Common myeloid progenitor, CD34-positive (primary cell): ENCODE data around the gene SNX1.

Experiments
- CTCF ChIA-PET: fragments of 350-600 bp; sonication (Branson Sonifier 250); formaldehyde crosslinking; loops from one replicate; lab custom pipeline; 2021; ENCODE audit warnings: antibody characterized with exemption; lab: Charles Lee
- POLR2A ChIA-PET: fragments of 350-600 bp; sonication (Branson Sonifier 250); formaldehyde crosslinking; loops from one replicate; lab custom pipeline; 2021; ENCODE audit warnings: antibody characterized with exemption; lab: Charles Lee
- DNase-seq, 3 donors: peaks; one replicate each; pipeline versions ENCODE4 v3.0.0 to v3.0.0-alpha.2; 2013
- H3K27ac ChIP-seq, 2 experiments: 1 replicate in 1 of 2; 2 replicates in 1 of 2; pipeline ENCODE4 v1.7.0; 2013; ENCODE audit warnings: inconsistent platforms in 2 of 2, low read length in 2 of 2, mild to moderate bottlenecking in 2 of 2, low read depth in 1 of 2, moderate library complexity in 1 of 2; ENCODE audit not compliant: severe bottlenecking in 2 of 2, insufficient read depth in 1 of 2, poor library complexity in 1 of 2
- H3K27me3 ChIP-seq, 5 experiments: replicated peaks in 2 of 5; 1 replicate in 3 of 5; 2 replicates in 2 of 5; pipeline versions ENCODE4 v1.6.1 to v1.7.0; 2013; ENCODE audit warnings: low read length in 4 of 5, mild to moderate bottlenecking in 2 of 5, moderate library complexity in 2 of 5, inconsistent platforms in 1 of 5; ENCODE audit not compliant: insufficient read depth in 5 of 5, control insufficient read depth in 4 of 5
- H3K36me3 ChIP-seq, 4 experiments: 1 replicate in 2 of 4; 2 replicates in 2 of 4; pipeline versions ENCODE4 v1.6.1 to v1.7.0; 2013; ENCODE audit warnings: low read length in 3 of 4, control low read depth in 1 of 4, mild to moderate bottlenecking in 1 of 4; ENCODE audit not compliant: control insufficient read depth in 4 of 4, insufficient read depth in 4 of 4
- H3K4me1 ChIP-seq, 4 experiments: 1 replicate in 3 of 4; 2 replicates in 1 of 4; pipeline versions ENCODE4 v1.6.1 to v1.7.1; 2013; ENCODE audit warnings: low read length in 3 of 4, mild to moderate bottlenecking in 3 of 4, control low read depth in 1 of 4, inconsistent platforms in 1 of 4, moderate library complexity in 1 of 4; ENCODE audit not compliant: control insufficient read depth in 4 of 4, insufficient read depth in 4 of 4; ENCODE audit errors: control extremely low read depth in 1 of 4
- H3K4me3 ChIP-seq, 7 experiments: 1 replicate in 4 of 7; 2 replicates in 3 of 7; pipeline versions ENCODE4 v1.5.1 to v1.7.0; 2013; ENCODE audit warnings: mild to moderate bottlenecking in 7 of 7, low read length in 6 of 7, moderate library complexity in 6 of 7, inconsistent platforms in 2 of 7, low read depth in 2 of 7, control low read depth in 1 of 7; ENCODE audit not compliant: insufficient read depth in 4 of 7, control insufficient read depth in 1 of 7; ENCODE audit errors: extremely low read depth in 1 of 7
- H3K9me3 ChIP-seq, 5 experiments: 1 replicate in 4 of 5; 2 replicates in 1 of 5; pipeline versions ENCODE4 v1.6.1 to v1.7.1; 2013; ENCODE audit warnings: low read length in 4 of 5, mild to moderate bottlenecking in 2 of 5, inconsistent platforms in 1 of 5, low read depth in 1 of 5, moderate library complexity in 1 of 5; ENCODE audit not compliant: control insufficient read depth in 4 of 5, insufficient read depth in 2 of 5; ENCODE audit errors: control extremely low read depth in 1 of 5
- WGBS: methylation state at CpG from one replicate; pipeline ENCODE4 v1.1.5; 2013; ENCODE audit not compliant: insufficient coverage; 5-methylcytosine and 5-hydroxymethylcytosine counted together

The SNX1 gene

GRCh38 chr15:64093627-64094417, 2.0 kb upstream of the SNX1 start, which contains the start of gene CIAO2A:
Gene CIAO2A, minus strand, starts transcription at chr15:64093838. Its CDS starts 70 bp downstream, at chr15:64093768.
- Histone ChIP-seq H3K27ac (peak within 1 kb of the TSS; percentile 86 to 93), H3K36me3 (peaks cover 0 to 7% (median 0%) of the 10 kb centered on the region in 4 experiments), H3K4me3 (peak within 1 kb of the TSS; percentile 87 to 98 (median 95)), H3K9me3 (no peaks in the 10 kb centered on the region), H3K27me3 (no peaks in the 10 kb centered on the region), H3K4me1 (peaks cover 32 to 78% (median 58%) of the 10 kb centered on the region in 4 experiments)
- CTCF ChIA-PET = interaction anchor here (1.2 to 2.1 kb wide), 3 partner anchors 11 to 59 kb away, joined by 3 to 6 read pairs (median 4); no protein-coding TSS in a partner anchor
- POLR2A ChIA-PET = interaction anchor here (0.8 kb wide), 1 partner anchor 488 kb away, joined by 4 read pairs; no protein-coding TSS in a partner anchor
- peak; percentile 99 for DNase-seq
- WGBS = under 1% methylated on average over 32 of the region's 41 CpGs

GRCh38 chr15:64095431-64095794, 369 bp upstream of the SNX1 start:
- CTCF ChIA-PET = interaction anchor here (0.8 to 1.5 kb wide), 2 partner anchors 16 to 58 kb away, joined by 3 read pairs; no protein-coding TSS in a partner anchor

GRCh38 chr15:64096668-64097384, 1.0 kb downstream of the SNX1 start:
- ChIA-PET POLR2A (interaction anchor here (1.5 kb wide), 1 partner anchor 57 kb away, joined by 6 read pairs; no protein-coding TSS in a partner anchor), CTCF (interaction anchor here (1.0 to 1.9 kb wide), 3 partner anchors 14 to 284 kb away, joined by 3 to 5 read pairs (median 5); no protein-coding TSS in a partner anchor)
- H3K27ac ChIP-seq = peak overlapping the region; percentile 72 to 89
- no peaks in the 10 kb centered on the region for H3K9me3 ChIP-seq
- H3K4me1 ChIP-seq = peaks cover 39 to 63% (median 54%) of the 10 kb centered on the region in 4 experiments
- peak overlapping the region; percentile 86 to 97 (median 94) for H3K4me3 ChIP-seq
- DNase-seq = peak; percentile 44 to 61 (median 46)
- WGBS = 19% methylated on average over 8 of the region's 16 CpGs
- H3K36me3 ChIP-seq = no peaks in the 10 kb centered on the region
- no peaks in the 10 kb centered on the region for H3K27me3 ChIP-seq

More at GRCh38 chr15:64095431-64095794, 369 bp upstream of the SNX1 start:
- Histone ChIP-seq H3K27me3 (no peaks in the 10 kb centered on the region), H3K36me3 (no peaks in the 10 kb centered on the region), H3K9me3 (no peaks in the 10 kb centered on the region), H3K27ac (peak overlapping the region in 1 of 2 experiments; percentile 89), H3K4me1 (peaks cover 31 to 64% (median 57%) of the 10 kb centered on the region in 4 experiments), H3K4me3 (peak overlapping the region in 5 of 7 experiments; percentile 70 to 97 (median 94))
- POLR2A ChIA-PET = interaction anchor here (1.5 kb wide), 1 partner anchor 58 kb away, joined by 6 read pairs; no protein-coding TSS in a partner anchor
- no peak for DNase-seq
- 0% methylated on average over 1 of the region's 4 CpGs for WGBS

GRCh38 chr15:64099379-64099778, 3.6 kb downstream of the SNX1 start:
- no peak for DNase-seq
- no peaks in the 10 kb centered on the region for H3K27me3 ChIP-seq
- H3K4me1 ChIP-seq = peaks cover 31 to 44% (median 35%) of the 10 kb centered on the region in 4 experiments
- no peak overlapping the region for H3K4me3 ChIP-seq
- no CpG with 5 or more reads among the region's 2 CpGs for WGBS
- peaks cover 0 to 2% (median 0%) of the 10 kb centered on the region in 4 experiments for H3K36me3 ChIP-seq
- POLR2A ChIA-PET = no interaction called here
- CTCF ChIA-PET = interaction anchor here (1.6 kb wide), 2 partner anchors 22 to 24 kb away, joined by 4 to 6 read pairs; no protein-coding TSS in a partner anchor
- H3K27ac ChIP-seq = no peak overlapping the region
- H3K9me3 ChIP-seq = no peaks in the 10 kb centered on the region

- Histone ChIP-seq H3K36me3 (peaks cover 0 to 2% (median 0%) of the 10 kb centered on the region in 4 experiments), H3K4me3 (no peak overlapping the region), H3K9me3 (no peaks in the 10 kb centered on the region), H3K27ac (no peak overlapping the region), H3K4me1 (peaks cover 22 to 38% (median 26%) of the 10 kb centered on the region in 4 experiments), H3K27me3 (no peaks in the 10 kb centered on the region)
- ChIA-PET POLR2A (interaction anchor here (0.6 kb wide), 1 partner anchor 91 kb away, joined by 3 read pairs; no protein-coding TSS in a partner anchor), CTCF (interaction anchor here (1.0 to 1.6 kb wide), 5 partner anchors 13 to 53 kb away, joined by 3 to 6 read pairs (median 3); no protein-coding TSS in a partner anchor)
- WGBS = no CpG with 5 or more reads among the region's 2 CpGs
- DNase-seq = peak in 2 of 3 donors; percentile 48 to 65
These were observed 5.2 kb downstream of the SNX1 start for GRCh38 chr15:64100958-64101357.

GRCh38 chr15:64102497-64102896, 6.7 kb downstream of the SNX1 start:
- CTCF ChIA-PET = interaction anchor here (1.1 kb wide), 1 partner anchor 47 kb away, joined by 4 read pairs; no protein-coding TSS in a partner anchor
- no peak for DNase-seq
- WGBS = 100% methylated on average over 1 of the region's 2 CpGs
- H3K4me1 ChIP-seq = peaks cover 9 to 25% (median 14%) of the 10 kb centered on the region in 4 experiments
- no peaks in the 10 kb centered on the region for H3K27me3 ChIP-seq
- no peaks in the 10 kb centered on the region for H3K9me3 ChIP-seq
- H3K27ac ChIP-seq = no peak overlapping the region
- peaks cover 0 to 2% (median 0%) of the 10 kb centered on the region in 4 experiments for H3K36me3 ChIP-seq
- no peak overlapping the region for H3K4me3 ChIP-seq
- POLR2A ChIA-PET = no interaction called here
